HCT116 (cell line): ENCODE measurements around the gene SKA2.

Source experiments
- CEBPB ChIP-seq: IDR thresholded peaks from 2 replicates; pipeline ENCODE4 v1.6.1; 2012; ENCODE audit warnings: low read depth
- SIN3A ChIP-seq: IDR thresholded peaks from 2 replicates; pipeline ENCODE4 v1.6.1; 2012; ENCODE audit warnings: low read depth
- TF ChIP-seq, protein P1 (sequence below): IDR thresholded peaks from 2 replicates; pipeline ENCODE4 v1.6.1; 2011; ENCODE audit warnings: mild to moderate bottlenecking, low read length, moderate library complexity; ENCODE audit not compliant: insufficient replicate concordance; ENCODE audit errors: extremely low read depth
- TF ChIP-seq, protein P2 (sequence below), 3 experiments: fragments of 200-600 bp in 1 of 3; sonication (generic) in 1 of 3; IDR thresholded peaks in 2 of 3; conservative IDR thresholded peaks in 1 of 3; 2 replicates each; pipeline ENCODE4 v1.5.1; 2012 to 2017; ENCODE audit warnings: low read depth in 2 of 3, low read length in 2 of 3, antibody characterized with exemption in 1 of 3, borderline replicate concordance in 1 of 3, control low read depth in 1 of 3, mild to moderate bottlenecking in 1 of 3, mixed read lengths in 1 of 3, mixed run types in 1 of 3, moderate library complexity in 1 of 3; ENCODE audit not compliant: insufficient read depth in 1 of 3
- TF ChIP-seq, protein P3 (sequence below): IDR thresholded peaks from 2 replicates; pipeline ENCODE4 v1.6.1; 2012

DNA sequence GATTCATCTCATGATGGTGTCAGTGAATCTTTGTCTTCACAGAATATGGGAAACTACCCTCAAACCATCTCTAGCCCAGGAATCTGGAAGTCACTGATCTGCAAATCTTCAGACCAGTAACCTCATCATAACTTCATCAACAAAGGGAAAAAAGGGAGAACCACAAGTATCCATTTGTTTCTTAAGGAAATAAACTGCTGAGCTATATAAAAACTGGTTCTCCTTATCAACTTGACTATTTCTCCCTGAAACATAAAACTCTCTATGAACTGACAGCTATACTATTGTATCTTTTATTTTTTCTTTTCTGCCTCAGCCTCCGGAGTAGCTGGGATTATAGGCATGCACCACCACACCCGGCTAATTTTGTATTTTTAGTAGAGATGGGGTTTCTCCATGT, 87.6 kb downstream of the SKA2 start:
- TF ChIP-seq, protein P1, sequence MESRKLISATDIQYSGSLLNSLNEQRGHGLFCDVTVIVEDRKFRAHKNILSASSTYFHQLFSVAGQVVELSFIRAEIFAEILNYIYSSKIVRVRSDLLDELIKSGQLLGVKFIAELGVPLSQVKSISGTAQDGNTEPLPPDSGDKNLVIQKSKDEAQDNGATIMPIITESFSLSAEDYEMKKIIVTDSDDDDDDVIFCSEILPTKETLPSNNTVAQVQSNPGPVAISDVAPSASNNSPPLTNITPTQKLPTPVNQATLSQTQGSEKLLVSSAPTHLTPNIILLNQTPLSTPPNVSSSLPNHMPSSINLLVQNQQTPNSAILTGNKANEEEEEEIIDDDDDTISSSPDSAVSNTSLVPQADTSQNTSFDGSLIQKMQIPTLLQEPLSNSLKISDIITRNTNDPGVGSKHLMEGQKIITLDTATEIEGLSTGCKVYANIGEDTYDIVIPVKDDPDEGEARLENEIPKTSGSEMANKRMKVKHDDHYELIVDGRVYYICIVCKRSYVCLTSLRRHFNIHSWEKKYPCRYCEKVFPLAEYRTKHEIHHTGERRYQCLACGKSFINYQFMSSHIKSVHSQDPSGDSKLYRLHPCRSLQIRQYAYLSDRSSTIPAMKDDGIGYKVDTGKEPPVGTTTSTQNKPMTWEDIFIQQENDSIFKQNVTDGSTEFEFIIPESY: no peak
- TF ChIP-seq, protein P2, sequence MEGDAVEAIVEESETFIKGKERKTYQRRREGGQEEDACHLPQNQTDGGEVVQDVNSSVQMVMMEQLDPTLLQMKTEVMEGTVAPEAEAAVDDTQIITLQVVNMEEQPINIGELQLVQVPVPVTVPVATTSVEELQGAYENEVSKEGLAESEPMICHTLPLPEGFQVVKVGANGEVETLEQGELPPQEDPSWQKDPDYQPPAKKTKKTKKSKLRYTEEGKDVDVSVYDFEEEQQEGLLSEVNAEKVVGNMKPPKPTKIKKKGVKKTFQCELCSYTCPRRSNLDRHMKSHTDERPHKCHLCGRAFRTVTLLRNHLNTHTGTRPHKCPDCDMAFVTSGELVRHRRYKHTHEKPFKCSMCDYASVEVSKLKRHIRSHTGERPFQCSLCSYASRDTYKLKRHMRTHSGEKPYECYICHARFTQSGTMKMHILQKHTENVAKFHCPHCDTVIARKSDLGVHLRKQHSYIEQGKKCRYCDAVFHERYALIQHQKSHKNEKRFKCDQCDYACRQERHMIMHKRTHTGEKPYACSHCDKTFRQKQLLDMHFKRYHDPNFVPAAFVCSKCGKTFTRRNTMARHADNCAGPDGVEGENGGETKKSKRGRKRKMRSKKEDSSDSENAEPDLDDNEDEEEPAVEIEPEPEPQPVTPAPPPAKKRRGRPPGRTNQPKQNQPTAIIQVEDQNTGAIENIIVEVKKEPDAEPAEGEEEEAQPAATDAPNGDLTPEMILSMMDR (IDR thresholded peaks at IDR 0.05 in 2 of 3, conservative IDR thresholded peaks at IDR 0.05 in 1 of 3; ENCODE audit: borderline replicate concordance in 1 of 3, insufficient read depth in 1 of 3, low read depth in 2 of 3, low read length in 2 of 3): no peak
- no peak for TF ChIP-seq SIN3A
- TF ChIP-seq, protein P3, sequence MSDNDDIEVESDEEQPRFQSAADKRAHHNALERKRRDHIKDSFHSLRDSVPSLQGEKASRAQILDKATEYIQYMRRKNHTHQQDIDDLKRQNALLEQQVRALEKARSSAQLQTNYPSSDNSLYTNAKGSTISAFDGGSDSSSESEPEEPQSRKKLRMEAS: no peak
- no peak for TF ChIP-seq CEBPB
